ENCODE results near the gene UNC80.

Gene UNC80

GRCh38 chr2:209958016-209958415 lies 186.4 kb downstream of the UNC80 start:
- in situ Hi-C loops (cut with MboI; ENCODE audit: low pct_unique_long_range_greater_than_20kb, low sequenced_read_pairs) = no loop called here
- DNase-seq = no peak

- DNase-seq = no peak
- in situ Hi-C loops (cut with MboI; ENCODE audit: low pct_unique_long_range_greater_than_20kb, low sequenced_read_pairs) = no loop called here
These were observed 188.4 kb downstream of the UNC80 start for GRCh38 chr2:209960045-209960444.

GRCh38 chr2:209960676-209961630 lies 189.3 kb downstream of the UNC80 start:
- DNase-seq = peak; percentile 63
- in situ Hi-C loops (cut with MboI; ENCODE audit: low pct_unique_long_range_greater_than_20kb, low sequenced_read_pairs) = no loop called here

- DNase-seq = no peak
- in situ Hi-C loops (cut with MboI; ENCODE audit: low pct_unique_long_range_greater_than_20kb, low sequenced_read_pairs) = no loop called here
These were observed 194.1 kb downstream of the UNC80 start for GRCh38 chr2:209965723-209966122.

GRCh38 chr2:209969692-209970091 lies 198.1 kb downstream of the UNC80 start:
- in situ Hi-C loops (cut with MboI; ENCODE audit: low pct_unique_long_range_greater_than_20kb, low sequenced_read_pairs) = no loop called here
- no peak for DNase-seq

- in situ Hi-C loops (cut with MboI; ENCODE audit: low pct_unique_long_range_greater_than_20kb, low sequenced_read_pairs) = no loop called here
- DNase-seq = no peak
These were observed 198.6 kb downstream of the UNC80 start for GRCh38 chr2:209970271-209970670.

- in situ Hi-C loops (cut with MboI; ENCODE audit: low pct_unique_long_range_greater_than_20kb, low sequenced_read_pairs) = no loop called here
- DNase-seq = no peak
These were observed 199.1 kb downstream of the UNC80 start for GRCh38 chr2:209970711-209971110.

GRCh38 chr2:209973328-209973727 lies 201.7 kb downstream of the UNC80 start:
- no peak for DNase-seq
- in situ Hi-C loops (cut with MboI; ENCODE audit: low pct_unique_long_range_greater_than_20kb, low sequenced_read_pairs) = no loop called here

GRCh38 chr2:209974576-209974975 lies 202.9 kb downstream of the UNC80 start:
- DNase-seq = no peak
- in situ Hi-C loops (cut with MboI; ENCODE audit: low pct_unique_long_range_greater_than_20kb, low sequenced_read_pairs) = no loop called here

GRCh38 chr2:209976698-209977385 lies 205.2 kb downstream of the UNC80 start:
- in situ Hi-C loops (cut with MboI; ENCODE audit: low pct_unique_long_range_greater_than_20kb, low sequenced_read_pairs) = loop anchor here (25.0 kb wide), 1 partner anchor 210 kb away; no protein-coding TSS in a partner anchor
- no peak for DNase-seq

GRCh38 chr2:209977386-209978239 lies 206.0 kb downstream of the UNC80 start:
- DNase-seq = peak; percentile 68
- in situ Hi-C loops (cut with MboI; ENCODE audit: low pct_unique_long_range_greater_than_20kb, low sequenced_read_pairs) = loop anchor here (25.0 kb wide), 1 partner anchor 210 kb away; no protein-coding TSS in a partner anchor

GRCh38 chr2:209984291-209984690 lies 212.7 kb downstream of the UNC80 start:
- in situ Hi-C loops (cut with MboI; ENCODE audit: low pct_unique_long_range_greater_than_20kb, low sequenced_read_pairs) = loop anchor here (25.0 kb wide), 1 partner anchor 203 kb away; no protein-coding TSS in a partner anchor
- no peak for DNase-seq

GRCh38 chr2:209985874-209986273 lies 214.2 kb downstream of the UNC80 start:
- peak; percentile 85 for DNase-seq
- in situ Hi-C loops (cut with MboI; ENCODE audit: low pct_unique_long_range_greater_than_20kb, low sequenced_read_pairs) = loop anchor here (25.0 kb wide), 1 partner anchor 201 kb away; no protein-coding TSS in a partner anchor

- in situ Hi-C loops (cut with MboI; ENCODE audit: low pct_unique_long_range_greater_than_20kb, low sequenced_read_pairs) = loop anchor here (25.0 kb wide), 1 partner anchor 201 kb away; no protein-coding TSS in a partner anchor
- DNase-seq = peak; percentile 11
These were observed 214.8 kb downstream of the UNC80 start for GRCh38 chr2:209986415-209986814.

GRCh38 chr2:209988010-209988409 lies 216.4 kb downstream of the UNC80 start:
- peak; percentile 51 for DNase-seq
- in situ Hi-C loops (cut with MboI; ENCODE audit: low pct_unique_long_range_greater_than_20kb, low sequenced_read_pairs) = loop anchor here (25.0 kb wide), 1 partner anchor 199 kb away; no protein-coding TSS in a partner anchor

GRCh38 chr2:209990838-209991237 lies 219.2 kb downstream of the UNC80 start:
- no peak for DNase-seq
- in situ Hi-C loops (cut with MboI; ENCODE audit: low pct_unique_long_range_greater_than_20kb, low sequenced_read_pairs) = loop anchor here (25.0 kb wide), 1 partner anchor 196 kb away; no protein-coding TSS in a partner anchor

- in situ Hi-C loops (cut with MboI; ENCODE audit: low pct_unique_long_range_greater_than_20kb, low sequenced_read_pairs) = loop anchor here (25.0 kb wide), 1 partner anchor 193 kb away; no protein-coding TSS in a partner anchor
- no peak for DNase-seq
These were observed 222.3 kb downstream of the UNC80 start for GRCh38 chr2:209993968-209994367.

- no peak for DNase-seq
- in situ Hi-C loops (cut with MboI; ENCODE audit: low pct_unique_long_range_greater_than_20kb, low sequenced_read_pairs) = loop anchor here (25.0 kb wide), 1 partner anchor 189 kb away; no protein-coding TSS in a partner anchor
These were observed 227.0 kb downstream of the UNC80 start for GRCh38 chr2:209998596-209998995.
